Measurements from ENCODE around the gene CGB3. TPM values are rescaled to one million over a fixed set of nuclear protein-coding genes. Genes with fewer than 3 reads are reported as not detected.

Gene CGB3
- polyA plus RNA-seq, 1 of the 3 experiments (the other 2 are of a cell fraction) = 0.10 TPM

DNA sequence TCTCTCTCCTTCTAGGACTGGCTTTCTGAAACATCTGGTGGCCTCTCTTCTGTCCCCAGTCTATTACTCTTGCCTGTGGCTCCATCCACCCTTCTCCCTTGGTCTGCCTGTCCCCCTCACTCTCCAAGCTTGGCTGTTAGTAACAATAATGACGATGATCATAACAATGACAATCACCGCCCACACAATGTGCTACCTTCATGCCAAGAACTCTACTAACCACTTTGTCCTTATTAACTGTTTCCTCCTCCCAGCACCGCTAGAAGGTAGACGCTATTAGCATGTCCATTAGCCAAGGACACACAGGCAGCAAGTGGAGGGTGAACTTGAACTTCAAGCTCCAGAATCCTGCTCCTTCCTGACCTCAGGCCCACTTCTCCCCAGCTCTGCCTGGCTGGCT is 33.7 kb downstream of the CGB3 start:
- peaks cover 0 to 17% of the 10 kb centered on the region in 2 experiments; a peak in 1 of 4 replicates for H3K4me1 ChIP-seq (ENCODE audit: control insufficient read depth in 1 of 2, insufficient read depth in 2 of 2, low read depth in 1 of 2, low read length in 1 of 2)
- H3K9me3 ChIP-seq = no peaks in the 10 kb centered on the region
- no peak overlapping the region for H2AFZ ChIP-seq (ENCODE audit: low read depth)
- H4K20me1 ChIP-seq (ENCODE audit: insufficient read depth) = no peaks in the 10 kb centered on the region
- ChIA-PET POLR2A (no interaction called here), CTCF (interaction anchor here (1.8 to 6.2 kb wide), 2 partner anchors 9 to 19 kb away, joined by 5 to 54 read pairs; no protein-coding TSS in a partner anchor)
- H3K27me3 ChIP-seq (ENCODE audit: insufficient read depth) = no peaks in the 10 kb centered on the region
- 93% methylated on average over 4 of the region's 4 CpGs for WGBS (ENCODE audit: low lambda C conversion rate)
- no peak overlapping the region for H3K27ac ChIP-seq (ENCODE audit: low read depth in 2 of 2, low read length in 1 of 2)
- H3K9me2 ChIP-seq = no peaks in the 10 kb centered on the region
- H3F3A ChIP-seq (replicated peaks; ENCODE audit: insufficient read depth) = peaks cover 8% of the 10 kb centered on the region
- no peak for DNase-seq
- peaks cover 3 to 27% of the 10 kb centered on the region in 2 experiments for H3K36me3 ChIP-seq (replicated peaks in 1 of 2; ENCODE audit: control insufficient read depth in 1 of 2, insufficient read depth in 2 of 2, low read length in 1 of 2)
- H3K4me3 ChIP-seq (ENCODE audit: low read depth in 2 of 2, low read length in 1 of 2) = no peak overlapping the region
- H3K9ac ChIP-seq = 0 out of 2 replicates have a peak overlapping the region, but pooled peaks have one; percentile 4
- peaks cover 57% of the 10 kb centered on the region for H3K79me2 ChIP-seq (ENCODE audit: insufficient read depth)
- TF ChIP-seq, protein P1, sequence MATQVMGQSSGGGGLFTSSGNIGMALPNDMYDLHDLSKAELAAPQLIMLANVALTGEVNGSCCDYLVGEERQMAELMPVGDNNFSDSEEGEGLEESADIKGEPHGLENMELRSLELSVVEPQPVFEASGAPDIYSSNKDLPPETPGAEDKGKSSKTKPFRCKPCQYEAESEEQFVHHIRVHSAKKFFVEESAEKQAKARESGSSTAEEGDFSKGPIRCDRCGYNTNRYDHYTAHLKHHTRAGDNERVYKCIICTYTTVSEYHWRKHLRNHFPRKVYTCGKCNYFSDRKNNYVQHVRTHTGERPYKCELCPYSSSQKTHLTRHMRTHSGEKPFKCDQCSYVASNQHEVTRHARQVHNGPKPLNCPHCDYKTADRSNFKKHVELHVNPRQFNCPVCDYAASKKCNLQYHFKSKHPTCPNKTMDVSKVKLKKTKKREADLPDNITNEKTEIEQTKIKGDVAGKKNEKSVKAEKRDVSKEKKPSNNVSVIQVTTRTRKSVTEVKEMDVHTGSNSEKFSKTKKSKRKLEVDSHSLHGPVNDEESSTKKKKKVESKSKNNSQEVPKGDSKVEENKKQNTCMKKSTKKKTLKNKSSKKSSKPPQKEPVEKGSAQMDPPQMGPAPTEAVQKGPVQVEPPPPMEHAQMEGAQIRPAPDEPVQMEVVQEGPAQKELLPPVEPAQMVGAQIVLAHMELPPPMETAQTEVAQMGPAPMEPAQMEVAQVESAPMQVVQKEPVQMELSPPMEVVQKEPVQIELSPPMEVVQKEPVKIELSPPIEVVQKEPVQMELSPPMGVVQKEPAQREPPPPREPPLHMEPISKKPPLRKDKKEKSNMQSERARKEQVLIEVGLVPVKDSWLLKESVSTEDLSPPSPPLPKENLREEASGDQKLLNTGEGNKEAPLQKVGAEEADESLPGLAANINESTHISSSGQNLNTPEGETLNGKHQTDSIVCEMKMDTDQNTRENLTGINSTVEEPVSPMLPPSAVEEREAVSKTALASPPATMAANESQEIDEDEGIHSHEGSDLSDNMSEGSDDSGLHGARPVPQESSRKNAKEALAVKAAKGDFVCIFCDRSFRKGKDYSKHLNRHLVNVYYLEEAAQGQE (IDR thresholded peaks at IDR 0.05; ENCODE audit: low read depth, low read length) = no peak
- TF ChIP-seq FOSL2 (IDR thresholded peaks at IDR 0.05; ENCODE audit: borderline replicate concordance, low read depth) (no peak), NFIC (IDR thresholded peaks at IDR 0.05; ENCODE audit: borderline replicate concordance) (no peak), ZBTB33 (IDR thresholded peaks at IDR 0.05; ENCODE audit: borderline replicate concordance, low read depth) (no peak), POLR2AphosphoS5 (IDR thresholded peaks at IDR 0.05; ENCODE audit: low read depth, low read length) (no peak), NRF1 (IDR thresholded peaks at IDR 0.05; ENCODE audit: low read depth, low read length) (no peak), JUND (IDR thresholded peaks at IDR 0.05) (no peak), ELF1 (IDR thresholded peaks at IDR 0.05) (no peak)
- TF ChIP-seq, protein P2, sequence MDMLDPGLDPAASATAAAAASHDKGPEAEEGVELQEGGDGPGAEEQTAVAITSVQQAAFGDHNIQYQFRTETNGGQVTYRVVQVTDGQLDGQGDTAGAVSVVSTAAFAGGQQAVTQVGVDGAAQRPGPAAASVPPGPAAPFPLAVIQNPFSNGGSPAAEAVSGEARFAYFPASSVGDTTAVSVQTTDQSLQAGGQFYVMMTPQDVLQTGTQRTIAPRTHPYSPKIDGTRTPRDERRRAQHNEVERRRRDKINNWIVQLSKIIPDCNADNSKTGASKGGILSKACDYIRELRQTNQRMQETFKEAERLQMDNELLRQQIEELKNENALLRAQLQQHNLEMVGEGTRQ (IDR thresholded peaks at IDR 0.05; ENCODE audit: borderline replicate concordance, low read depth, low read length) = no peak
- H3K4me2 ChIP-seq = no peak overlapping the region

DNA sequence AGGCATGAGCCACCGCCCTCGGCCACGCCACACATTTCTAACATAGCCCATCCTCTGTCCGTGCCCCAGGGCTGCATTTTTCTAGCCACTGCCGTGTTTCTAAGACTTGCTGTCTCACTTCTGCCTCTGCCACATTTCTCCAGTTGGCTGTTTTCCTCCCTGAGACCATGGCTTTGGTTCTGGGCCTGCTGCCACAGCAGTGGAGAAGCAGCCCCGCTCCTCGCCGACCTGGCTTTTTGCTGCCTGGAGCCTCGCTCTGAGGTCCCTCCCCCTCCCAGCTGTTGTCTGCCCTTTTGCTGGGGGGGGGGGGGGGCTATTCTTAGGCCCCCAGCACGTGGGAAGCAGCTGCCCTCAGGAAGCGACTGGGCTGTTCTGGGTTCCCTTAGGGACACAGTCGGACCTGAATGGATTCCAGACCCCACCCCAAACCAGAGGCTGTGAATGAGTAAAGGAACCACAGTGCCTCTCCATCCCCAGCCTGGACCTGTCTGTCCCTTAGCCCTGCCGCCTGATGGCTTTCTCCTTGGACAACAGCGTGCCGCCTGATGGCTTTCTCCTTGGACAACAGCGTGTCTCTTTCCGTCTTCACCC is 34.3 kb downstream of the CGB3 start:
- CTCF ChIA-PET = interaction anchor here (6.2 kb wide), 1 partner anchor 18 kb away, joined by 54 read pairs; no protein-coding TSS in a partner anchor
- Histone ChIP-seq H3K9ac (no peak overlapping the region), H3K4me1 (ENCODE audit: control insufficient read depth in 1 of 2, insufficient read depth in 2 of 2, low read depth in 1 of 2, low read length in 1 of 2) (peaks cover 0 to 11% of the 10 kb centered on the region in 2 experiments; a peak in 1 of 4 replicates), H3K4me2 (no peak overlapping the region), H3K9me3 (no peaks in the 10 kb centered on the region), H2AFZ (ENCODE audit: low read depth) (no peak overlapping the region), H3K4me3 (ENCODE audit: low read depth in 2 of 2, low read length in 1 of 2) (no peak overlapping the region), H3K79me2 (ENCODE audit: insufficient read depth) (peaks cover 51% of the 10 kb centered on the region), H3K36me3 (replicated peaks in 1 of 2; ENCODE audit: control insufficient read depth in 1 of 2, insufficient read depth in 2 of 2, low read length in 1 of 2) (peaks cover 5 to 27% of the 10 kb centered on the region in 2 experiments), H3K27me3 (ENCODE audit: insufficient read depth) (no peaks in the 10 kb centered on the region), H3F3A (replicated peaks; ENCODE audit: insufficient read depth) (peaks cover 8% of the 10 kb centered on the region), H3K9me2 (no peaks in the 10 kb centered on the region), H4K20me1 (ENCODE audit: insufficient read depth) (no peaks in the 10 kb centered on the region), H3K27ac (ENCODE audit: low read depth in 2 of 2, low read length in 1 of 2) (no peak overlapping the region)
- DNase-seq = no peak
- WGBS (ENCODE audit: low lambda C conversion rate) = 94% methylated on average over 14 of the region's 17 CpGs
- no peak for TF ChIP-seq RCOR1 (IDR thresholded peaks at IDR 0.05; ENCODE audit: low read length)
- no peak for TF ChIP-seq TAF1 (IDR thresholded peaks at IDR 0.05; ENCODE audit: borderline replicate concordance, low read depth, low read length)
- POLR2A ChIA-PET = no interaction called here
